Measurements from ENCODE around the gene NEK11. TPM values are rescaled to one million over a fixed set of nuclear protein-coding genes. Genes with fewer than 3 reads are reported as not detected.

Gene NEK11
- polyA plus RNA-seq, 1 donor (not counting 4 experiments of a cell fraction or from before 2014, with no cell fraction given) = 9.4 TPM

DNA sequence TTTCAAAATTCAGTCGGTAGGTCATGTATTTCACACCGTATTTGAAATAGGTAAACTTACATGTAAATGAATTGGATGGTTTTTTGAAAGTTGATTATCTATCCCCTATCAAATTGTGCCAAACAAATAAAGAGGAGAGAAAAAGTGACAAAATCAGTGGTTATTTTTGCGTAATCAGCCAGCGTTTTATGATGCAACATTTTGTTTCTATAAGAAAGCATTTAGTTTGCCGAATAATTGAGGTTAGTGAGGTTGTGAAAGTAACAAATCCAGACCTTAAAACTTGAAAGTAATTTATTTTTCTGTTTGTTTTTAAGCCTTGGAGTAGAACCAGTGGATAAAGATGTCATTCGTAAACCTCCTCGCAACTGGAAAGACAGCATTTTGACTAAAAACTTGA, 29.4 kb upstream of the NEK11 start:
- Histone ChIP-seq H3K4me1 (ENCODE audit: control insufficient read depth, extremely low read depth, insufficient read depth, low read length) (no peaks in the 10 kb centered on the region), H3K36me3 (ENCODE audit: control insufficient read depth in 2 of 2, extremely low read depth in 1 of 2, insufficient read depth in 2 of 2, low read length in 2 of 2) (peaks cover 2 to 4% of the 10 kb centered on the region in 2 experiments), H2AFZ (ENCODE audit: control insufficient read depth, low read length) (no peak overlapping the region), H3K27me3 (ENCODE audit: control insufficient read depth, extremely low read depth, insufficient read depth, low read length) (no peaks in the 10 kb centered on the region), H3K9me3 (ENCODE audit: control insufficient read depth, low read depth, low read length) (no peaks in the 10 kb centered on the region), H3K9me1 (ENCODE audit: control insufficient read depth, extremely low read depth, insufficient read depth, low read length) (no peaks in the 10 kb centered on the region), H4K20me1 (ENCODE audit: control insufficient read depth, extremely low read depth, insufficient read depth, low read length) (no peaks in the 10 kb centered on the region), H3K4me2 (ENCODE audit: control insufficient read depth, extremely low read depth, insufficient read depth, low read depth, low read length) (no peak overlapping the region), H3K27ac (ENCODE audit: control insufficient read depth, insufficient read depth, low read length) (no peak overlapping the region), H3K9ac (ENCODE audit: control insufficient read depth, extremely low read depth, insufficient read depth, low read length) (no peak overlapping the region), H3K79me2 (ENCODE audit: control insufficient read depth, insufficient read depth, low read length) (no peaks in the 10 kb centered on the region), H3K4me3 (ENCODE audit: control insufficient read depth in 2 of 3, extremely low read depth in 1 of 3, insufficient read depth in 2 of 3, low read depth in 1 of 3, low read length in 3 of 3) (no peak overlapping the region)
- dilution Hi-C loops (cut with MboI; ENCODE audit: extremely low pct_ligation_motif_present, low sequenced_read_pairs) = no loop called here
- DNase-seq (ENCODE audit: low read depth, low spot score) (no peak), FAIRE-seq (no peak)
- TF ChIP-seq, protein P1, sequence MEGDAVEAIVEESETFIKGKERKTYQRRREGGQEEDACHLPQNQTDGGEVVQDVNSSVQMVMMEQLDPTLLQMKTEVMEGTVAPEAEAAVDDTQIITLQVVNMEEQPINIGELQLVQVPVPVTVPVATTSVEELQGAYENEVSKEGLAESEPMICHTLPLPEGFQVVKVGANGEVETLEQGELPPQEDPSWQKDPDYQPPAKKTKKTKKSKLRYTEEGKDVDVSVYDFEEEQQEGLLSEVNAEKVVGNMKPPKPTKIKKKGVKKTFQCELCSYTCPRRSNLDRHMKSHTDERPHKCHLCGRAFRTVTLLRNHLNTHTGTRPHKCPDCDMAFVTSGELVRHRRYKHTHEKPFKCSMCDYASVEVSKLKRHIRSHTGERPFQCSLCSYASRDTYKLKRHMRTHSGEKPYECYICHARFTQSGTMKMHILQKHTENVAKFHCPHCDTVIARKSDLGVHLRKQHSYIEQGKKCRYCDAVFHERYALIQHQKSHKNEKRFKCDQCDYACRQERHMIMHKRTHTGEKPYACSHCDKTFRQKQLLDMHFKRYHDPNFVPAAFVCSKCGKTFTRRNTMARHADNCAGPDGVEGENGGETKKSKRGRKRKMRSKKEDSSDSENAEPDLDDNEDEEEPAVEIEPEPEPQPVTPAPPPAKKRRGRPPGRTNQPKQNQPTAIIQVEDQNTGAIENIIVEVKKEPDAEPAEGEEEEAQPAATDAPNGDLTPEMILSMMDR (optimal IDR thresholded peaks at IDR 0.05 in 1 of 3, IDR thresholded peaks at IDR 0.05 in 1 of 3, conservative IDR thresholded peaks at IDR 0.05 in 1 of 3; ENCODE audit: extremely low read depth in 1 of 3, insufficient read depth in 2 of 3, low read length in 3 of 3) = no peak
- no peak for TF ChIP-seq EZH2 (IDR thresholded peaks at IDR 0.05; ENCODE audit: low read length)

DNA sequence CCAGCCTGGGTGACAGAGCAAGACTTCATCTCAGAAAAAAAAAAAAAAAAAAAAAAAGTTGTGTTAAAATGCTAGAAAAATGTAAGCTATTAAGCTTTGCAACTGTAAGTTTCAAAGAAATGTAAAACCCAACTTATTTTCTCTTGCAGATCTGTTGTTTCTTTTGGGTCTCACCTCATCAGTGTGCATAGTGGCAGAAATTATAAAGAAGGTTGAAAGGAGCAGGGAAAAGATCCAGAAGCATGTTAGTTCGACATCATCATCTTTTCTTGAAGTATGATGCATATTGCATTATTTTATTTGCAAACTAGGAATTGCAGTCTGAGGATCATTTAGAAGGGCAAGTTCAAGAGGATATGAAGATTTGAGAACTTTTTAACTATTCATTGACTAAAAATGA, 25.6 kb upstream of the NEK11 start:
- no peaks in the 10 kb centered on the region for H3K9me3 ChIP-seq (ENCODE audit: control insufficient read depth, low read depth, low read length)

More for the DNA sequence above, 25.6 kb upstream of the NEK11 start:
- Histone ChIP-seq H2AFZ (ENCODE audit: control insufficient read depth, low read length) (no peak overlapping the region), H3K9me1 (ENCODE audit: control insufficient read depth, extremely low read depth, insufficient read depth, low read length) (no peaks in the 10 kb centered on the region), H3K27me3 (ENCODE audit: control insufficient read depth, extremely low read depth, insufficient read depth, low read length) (no peaks in the 10 kb centered on the region), H3K79me2 (ENCODE audit: control insufficient read depth, insufficient read depth, low read length) (no peaks in the 10 kb centered on the region), H3K4me2 (ENCODE audit: control insufficient read depth, extremely low read depth, insufficient read depth, low read depth, low read length) (no peak overlapping the region), H3K27ac (ENCODE audit: control insufficient read depth, insufficient read depth, low read length) (no peak overlapping the region), H3K4me1 (ENCODE audit: control insufficient read depth, extremely low read depth, insufficient read depth, low read length) (no peaks in the 10 kb centered on the region), H3K9ac (ENCODE audit: control insufficient read depth, extremely low read depth, insufficient read depth, low read length) (no peak overlapping the region), H3K36me3 (ENCODE audit: control insufficient read depth in 2 of 2, extremely low read depth in 1 of 2, insufficient read depth in 2 of 2, low read length in 2 of 2) (peaks cover 0 to 9% of the 10 kb centered on the region in 2 experiments), H3K4me3 (ENCODE audit: control insufficient read depth in 2 of 3, extremely low read depth in 1 of 3, insufficient read depth in 2 of 3, low read depth in 1 of 3, low read length in 3 of 3) (no peak overlapping the region), H4K20me1 (ENCODE audit: control insufficient read depth, extremely low read depth, insufficient read depth, low read length) (no peaks in the 10 kb centered on the region)
- DNase-seq (ENCODE audit: low read depth, low spot score) = no peak
- no peak for TF ChIP-seq EZH2 (IDR thresholded peaks at IDR 0.05; ENCODE audit: low read length)
- TF ChIP-seq, protein P1 (optimal IDR thresholded peaks at IDR 0.05 in 1 of 3, IDR thresholded peaks at IDR 0.05 in 1 of 3, conservative IDR thresholded peaks at IDR 0.05 in 1 of 3; ENCODE audit: extremely low read depth in 1 of 3, insufficient read depth in 2 of 3, low read length in 3 of 3) = no peak
- dilution Hi-C loops (cut with MboI; ENCODE audit: extremely low pct_ligation_motif_present, low sequenced_read_pairs) = no loop called here
- FAIRE-seq = no peak

All from keratinocyte (primary cell).